GM23338 (cell line): Measurements from ENCODE around the gene WDR91. TPM values are rescaled to one million over a fixed set of nuclear protein-coding genes. Genes with fewer than 3 reads are reported as not detected.

Experiments used
- CREB1 ChIP-seq: fragments of 250-450 bp; sonication (Bioruptor Pico); IDR thresholded peaks from 2 replicates; pipeline ENCODE4 v1.5.0; 2020; ENCODE audit warnings: low read depth, mild to moderate bottlenecking, moderate library complexity
- EZH2 ChIP-seq: fragments of 200-600 bp; sonication (generic); IDR thresholded peaks from one replicate; pipeline ENCODE4 v1.8.0; 2017; ENCODE audit warnings: antibody characterized with exemption, mild to moderate bottlenecking, low read depth; ENCODE audit not compliant: unreplicated experiment
- EZH2phosphoT487 ChIP-seq: fragments of 200-600 bp; sonication (generic); IDR thresholded peaks from one replicate; pipeline ENCODE4 v1.8.1; 2018; ENCODE audit warnings: antibody characterized with exemption; ENCODE audit not compliant: unreplicated experiment
- NANOG ChIP-seq: IDR thresholded peaks from 2 replicates; pipeline ENCODE4 v1.6.1; 2016; ENCODE audit warnings: antibody characterized with exemption, borderline replicate concordance
- POLR2AphosphoS5 ChIP-seq: IDR thresholded peaks from 2 replicates; pipeline ENCODE4 v1.6.1; 2016; ENCODE audit warnings: antibody characterized with exemption, low read depth
- STAT1 ChIP-seq: IDR thresholded peaks from one replicate; pipeline ENCODE4 v1.6.1; 2016; ENCODE audit warnings: antibody characterized with exemption; ENCODE audit not compliant: unreplicated experiment
- ZNF114 ChIP-seq: fragments of 250-450 bp; sonication (Bioruptor Pico); IDR thresholded peaks from 2 replicates; pipeline ENCODE4 v1.5.0; 2020; ENCODE audit warnings: mild to moderate bottlenecking, moderate library complexity
- ZNF331 ChIP-seq: fragments of 250-450 bp; sonication (Bioruptor Pico); IDR thresholded peaks from 2 replicates; pipeline ENCODE4 v1.5.0; 2020; ENCODE audit warnings: low read depth, mild to moderate bottlenecking, moderate library complexity
- polyA plus RNA-seq: library from polyadenylated mRNA; unstranded; fragments of >200 nt; fragmentation: Nextera tagmentation; extraction: Ambion mirVana; gene quantifications from 2 replicates; pipeline ENCODE4 v1.2.1, GENCODE V29; 2016
- total RNA-seq: library from RNA; depleted of rRNA; stranded (reverse); fragments of >200 nt; shearing (Covaris generic); gene quantifications from 2 replicates; pipeline ENCODE4 v1.2.3, GENCODE V29; 2014
- TF ChIP-seq, protein P1 (sequence below): fragments of 250-450 bp; sonication (Bioruptor Pico); IDR thresholded peaks from 2 replicates; pipeline ENCODE4 v1.5.0; 2020; ENCODE audit warnings: mild to moderate bottlenecking, moderate library complexity
- TF ChIP-seq, protein P2 (sequence below), 2 experiments: fragments of 200-600 bp in 1 of 2; sonication (generic) in 1 of 2; conservative IDR thresholded peaks; 2 replicates each; pipeline versions ENCODE4 v1.5.1 to v1.6.1; 2016 to 2017; ENCODE audit warnings: antibody characterized with exemption in 2 of 2, low read depth in 2 of 2, mild to moderate bottlenecking in 2 of 2, moderate library complexity in 1 of 2
- TF ChIP-seq, protein P3 (sequence below): IDR thresholded peaks from one replicate; pipeline ENCODE4 v1.6.1; 2018; ENCODE audit warnings: antibody characterized with exemption; ENCODE audit not compliant: unreplicated experiment

WDR91 gene
- total and polyA plus RNA-seq, 2 experiments from 2014 or later = 5.8 to 32.6 TPM

DNA sequence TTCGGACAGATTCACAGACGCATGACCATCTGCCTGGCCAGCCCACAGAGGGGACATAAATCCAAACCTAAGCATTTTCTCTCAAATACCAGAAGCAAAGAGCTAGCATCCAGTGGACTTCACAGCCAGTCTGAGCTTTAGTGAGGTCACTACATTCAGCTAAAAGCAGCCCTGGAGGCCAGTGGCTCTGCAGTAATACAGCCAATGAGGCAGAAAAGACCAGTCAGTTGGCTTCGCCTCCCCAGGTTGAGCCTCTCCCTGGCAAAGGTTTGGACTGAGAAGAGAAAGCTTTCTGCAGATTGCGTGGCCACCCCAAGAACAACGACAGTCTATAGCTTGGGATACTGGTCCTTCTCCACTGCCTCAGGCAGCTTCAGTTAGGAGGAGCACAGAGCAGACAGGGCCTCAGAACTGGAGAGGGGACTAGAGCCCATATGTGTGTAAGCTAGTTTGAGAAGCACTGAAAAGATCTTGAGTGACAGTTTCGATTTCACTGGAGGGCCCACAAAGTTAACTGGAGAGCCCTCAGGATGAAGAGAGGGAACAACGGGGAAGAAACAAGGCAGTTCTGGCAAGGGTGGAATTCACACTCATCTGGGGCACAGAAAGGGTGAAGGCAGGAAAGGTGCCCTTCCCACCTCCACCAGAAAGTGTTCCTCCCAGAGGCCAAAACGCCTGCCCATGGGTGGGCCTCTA lies 3.8 kb downstream of the WDR91 start (continued):
- TF ChIP-seq, protein P1, sequence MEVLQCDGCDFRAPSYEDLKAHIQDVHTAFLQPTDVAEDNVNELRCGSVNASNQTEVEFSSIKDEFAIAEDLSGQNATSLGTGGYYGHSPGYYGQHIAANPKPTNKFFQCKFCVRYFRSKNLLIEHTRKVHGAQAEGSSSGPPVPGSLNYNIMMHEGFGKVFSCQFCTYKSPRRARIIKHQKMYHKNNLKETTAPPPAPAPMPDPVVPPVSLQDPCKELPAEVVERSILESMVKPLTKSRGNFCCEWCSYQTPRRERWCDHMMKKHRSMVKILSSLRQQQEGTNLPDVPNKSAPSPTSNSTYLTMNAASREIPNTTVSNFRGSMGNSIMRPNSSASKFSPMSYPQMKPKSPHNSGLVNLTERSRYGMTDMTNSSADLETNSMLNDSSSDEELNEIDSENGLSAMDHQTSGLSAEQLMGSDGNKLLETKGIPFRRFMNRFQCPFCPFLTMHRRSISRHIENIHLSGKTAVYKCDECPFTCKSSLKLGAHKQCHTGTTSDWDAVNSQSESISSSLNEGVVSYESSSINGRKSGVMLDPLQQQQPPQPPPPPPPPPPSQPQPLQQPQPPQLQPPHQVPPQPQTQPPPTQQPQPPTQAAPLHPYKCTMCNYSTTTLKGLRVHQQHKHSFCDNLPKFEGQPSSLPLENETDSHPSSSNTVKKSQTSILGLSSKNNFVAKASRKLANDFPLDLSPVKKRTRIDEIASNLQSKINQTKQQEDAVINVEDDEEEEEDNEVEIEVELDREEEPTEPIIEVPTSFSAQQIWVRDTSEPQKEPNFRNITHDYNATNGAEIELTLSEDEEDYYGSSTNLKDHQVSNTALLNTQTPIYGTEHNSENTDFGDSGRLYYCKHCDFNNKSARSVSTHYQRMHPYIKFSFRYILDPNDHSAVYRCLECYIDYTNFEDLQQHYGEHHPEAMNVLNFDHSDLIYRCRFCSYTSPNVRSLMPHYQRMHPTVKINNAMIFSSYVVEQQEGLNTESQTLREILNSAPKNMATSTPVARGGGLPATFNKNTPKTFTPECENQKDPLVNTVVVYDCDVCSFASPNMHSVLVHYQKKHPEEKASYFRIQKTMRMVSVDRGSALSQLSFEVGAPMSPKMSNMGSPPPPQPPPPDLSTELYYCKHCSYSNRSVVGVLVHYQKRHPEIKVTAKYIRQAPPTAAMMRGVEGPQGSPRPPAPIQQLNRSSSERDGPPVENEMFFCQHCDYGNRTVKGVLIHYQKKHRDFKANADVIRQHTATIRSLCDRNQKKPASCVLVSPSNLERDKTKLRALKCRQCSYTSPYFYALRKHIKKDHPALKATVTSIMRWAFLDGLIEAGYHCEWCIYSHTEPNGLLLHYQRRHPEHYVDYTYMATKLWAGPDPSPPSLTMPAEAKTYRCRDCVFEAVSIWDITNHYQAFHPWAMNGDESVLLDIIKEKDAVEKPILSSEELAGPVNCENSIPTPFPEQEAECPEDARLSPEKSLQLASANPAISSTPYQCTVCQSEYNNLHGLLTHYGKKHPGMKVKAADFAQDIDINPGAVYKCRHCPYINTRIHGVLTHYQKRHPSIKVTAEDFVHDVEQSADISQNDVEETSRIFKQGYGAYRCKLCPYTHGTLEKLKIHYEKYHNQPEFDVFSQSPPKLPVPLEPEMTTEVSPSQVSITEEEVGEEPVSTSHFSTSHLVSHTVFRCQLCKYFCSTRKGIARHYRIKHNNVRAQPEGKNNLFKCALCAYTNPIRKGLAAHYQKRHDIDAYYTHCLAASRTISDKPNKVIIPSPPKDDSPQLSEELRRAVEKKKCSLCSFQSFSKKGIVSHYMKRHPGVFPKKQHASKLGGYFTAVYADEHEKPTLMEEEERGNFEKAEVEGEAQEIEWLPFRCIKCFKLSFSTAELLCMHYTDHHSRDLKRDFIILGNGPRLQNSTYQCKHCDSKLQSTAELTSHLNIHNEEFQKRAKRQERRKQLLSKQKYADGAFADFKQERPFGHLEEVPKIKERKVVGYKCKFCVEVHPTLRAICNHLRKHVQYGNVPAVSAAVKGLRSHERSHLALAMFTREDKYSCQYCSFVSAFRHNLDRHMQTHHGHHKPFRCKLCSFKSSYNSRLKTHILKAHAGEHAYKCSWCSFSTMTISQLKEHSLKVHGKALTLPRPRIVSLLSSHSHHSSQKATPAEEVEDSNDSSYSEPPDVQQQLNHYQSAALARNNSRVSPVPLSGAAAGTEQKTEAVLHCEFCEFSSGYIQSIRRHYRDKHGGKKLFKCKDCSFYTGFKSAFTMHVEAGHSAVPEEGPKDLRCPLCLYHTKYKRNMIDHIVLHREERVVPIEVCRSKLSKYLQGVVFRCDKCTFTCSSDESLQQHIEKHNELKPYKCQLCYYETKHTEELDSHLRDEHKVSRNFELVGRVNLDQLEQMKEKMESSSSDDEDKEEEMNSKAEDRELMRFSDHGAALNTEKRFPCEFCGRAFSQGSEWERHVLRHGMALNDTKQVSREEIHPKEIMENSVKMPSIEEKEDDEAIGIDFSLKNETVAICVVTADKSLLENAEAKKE = no peak
- no peak for TF ChIP-seq NANOG
- TF ChIP-seq, protein P2, sequence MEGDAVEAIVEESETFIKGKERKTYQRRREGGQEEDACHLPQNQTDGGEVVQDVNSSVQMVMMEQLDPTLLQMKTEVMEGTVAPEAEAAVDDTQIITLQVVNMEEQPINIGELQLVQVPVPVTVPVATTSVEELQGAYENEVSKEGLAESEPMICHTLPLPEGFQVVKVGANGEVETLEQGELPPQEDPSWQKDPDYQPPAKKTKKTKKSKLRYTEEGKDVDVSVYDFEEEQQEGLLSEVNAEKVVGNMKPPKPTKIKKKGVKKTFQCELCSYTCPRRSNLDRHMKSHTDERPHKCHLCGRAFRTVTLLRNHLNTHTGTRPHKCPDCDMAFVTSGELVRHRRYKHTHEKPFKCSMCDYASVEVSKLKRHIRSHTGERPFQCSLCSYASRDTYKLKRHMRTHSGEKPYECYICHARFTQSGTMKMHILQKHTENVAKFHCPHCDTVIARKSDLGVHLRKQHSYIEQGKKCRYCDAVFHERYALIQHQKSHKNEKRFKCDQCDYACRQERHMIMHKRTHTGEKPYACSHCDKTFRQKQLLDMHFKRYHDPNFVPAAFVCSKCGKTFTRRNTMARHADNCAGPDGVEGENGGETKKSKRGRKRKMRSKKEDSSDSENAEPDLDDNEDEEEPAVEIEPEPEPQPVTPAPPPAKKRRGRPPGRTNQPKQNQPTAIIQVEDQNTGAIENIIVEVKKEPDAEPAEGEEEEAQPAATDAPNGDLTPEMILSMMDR (conservative IDR thresholded peaks at IDR 0.05; ENCODE audit: low read depth in 2 of 2) = no peak
- TF ChIP-seq EZH2phosphoT487 = no peak
- no peak for TF ChIP-seq STAT1
- TF ChIP-seq CREB1 = no peak
- no peak for TF ChIP-seq EZH2
- TF ChIP-seq ZNF114 (CRISPR knock-in tag) = no peak
- TF ChIP-seq, protein P3, sequence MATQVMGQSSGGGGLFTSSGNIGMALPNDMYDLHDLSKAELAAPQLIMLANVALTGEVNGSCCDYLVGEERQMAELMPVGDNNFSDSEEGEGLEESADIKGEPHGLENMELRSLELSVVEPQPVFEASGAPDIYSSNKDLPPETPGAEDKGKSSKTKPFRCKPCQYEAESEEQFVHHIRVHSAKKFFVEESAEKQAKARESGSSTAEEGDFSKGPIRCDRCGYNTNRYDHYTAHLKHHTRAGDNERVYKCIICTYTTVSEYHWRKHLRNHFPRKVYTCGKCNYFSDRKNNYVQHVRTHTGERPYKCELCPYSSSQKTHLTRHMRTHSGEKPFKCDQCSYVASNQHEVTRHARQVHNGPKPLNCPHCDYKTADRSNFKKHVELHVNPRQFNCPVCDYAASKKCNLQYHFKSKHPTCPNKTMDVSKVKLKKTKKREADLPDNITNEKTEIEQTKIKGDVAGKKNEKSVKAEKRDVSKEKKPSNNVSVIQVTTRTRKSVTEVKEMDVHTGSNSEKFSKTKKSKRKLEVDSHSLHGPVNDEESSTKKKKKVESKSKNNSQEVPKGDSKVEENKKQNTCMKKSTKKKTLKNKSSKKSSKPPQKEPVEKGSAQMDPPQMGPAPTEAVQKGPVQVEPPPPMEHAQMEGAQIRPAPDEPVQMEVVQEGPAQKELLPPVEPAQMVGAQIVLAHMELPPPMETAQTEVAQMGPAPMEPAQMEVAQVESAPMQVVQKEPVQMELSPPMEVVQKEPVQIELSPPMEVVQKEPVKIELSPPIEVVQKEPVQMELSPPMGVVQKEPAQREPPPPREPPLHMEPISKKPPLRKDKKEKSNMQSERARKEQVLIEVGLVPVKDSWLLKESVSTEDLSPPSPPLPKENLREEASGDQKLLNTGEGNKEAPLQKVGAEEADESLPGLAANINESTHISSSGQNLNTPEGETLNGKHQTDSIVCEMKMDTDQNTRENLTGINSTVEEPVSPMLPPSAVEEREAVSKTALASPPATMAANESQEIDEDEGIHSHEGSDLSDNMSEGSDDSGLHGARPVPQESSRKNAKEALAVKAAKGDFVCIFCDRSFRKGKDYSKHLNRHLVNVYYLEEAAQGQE = no peak
- TF ChIP-seq POLR2AphosphoS5 = no peak
- TF ChIP-seq ZNF331 (CRISPR knock-in tag) = no peak
